ENCODE measurements around the gene LRATD1. TPM values are rescaled to one million over a fixed set of nuclear protein-coding genes. Genes with fewer than 3 reads are reported as not detected.
A peak's percentile ranks its signal among the peaks of the same experiment; 100 is the strongest.

The LRATD1 gene
- 0.34 TPM for polyA plus RNA-seq (2013, experiment 1 of 2)
- 0.46 TPM for polyA plus RNA-seq (2013, experiment 2 of 2)

DNA sequence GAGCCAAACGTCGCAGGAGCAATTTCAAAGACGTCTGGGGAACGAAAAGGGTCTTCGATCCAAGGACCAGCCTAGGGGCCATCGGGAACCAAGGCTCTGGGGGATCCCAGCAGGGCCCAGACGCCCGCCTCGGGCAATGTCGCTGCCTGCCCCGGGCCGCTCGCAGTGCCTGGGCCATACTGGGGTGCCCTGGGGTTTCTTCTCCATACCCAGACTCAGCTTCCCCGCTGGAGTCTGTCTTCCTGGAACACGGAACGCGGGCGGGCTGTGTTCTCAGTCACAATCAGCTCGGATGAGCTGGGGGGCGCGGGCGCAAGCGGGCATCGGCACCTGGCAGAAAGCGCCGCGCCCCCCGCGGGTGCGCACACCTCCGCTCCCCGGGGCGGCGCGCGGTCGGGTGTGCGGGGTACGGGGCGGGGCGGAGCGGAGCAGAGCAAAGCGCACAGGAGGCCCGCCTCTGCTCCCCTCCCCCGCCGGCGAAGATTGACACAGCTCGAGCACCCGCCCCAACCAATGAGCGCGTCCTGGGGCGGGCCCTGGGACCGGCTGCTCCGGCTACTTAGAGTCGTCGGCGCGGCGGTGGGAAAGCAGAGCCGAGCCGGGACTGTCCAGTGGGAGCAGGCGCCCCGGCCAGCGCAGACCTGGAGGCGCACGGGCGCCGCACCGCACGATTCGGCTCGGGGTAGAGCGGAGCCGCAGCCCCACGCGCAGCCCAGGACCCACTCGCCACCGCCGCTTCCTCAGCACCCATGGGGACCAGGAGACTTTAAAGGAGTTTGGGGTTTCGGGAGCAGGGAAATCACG is at the start of gene LRATD1:
TSS of gene LRATD1 (plus strand) at position 585 of the 804 bp plus-strand sequence. CDS start 1,263 bp downstream, outside the sequence.
- DNase-seq = peak; percentile 91
- no peak within 1 kb of the TSS for H4K8ac ChIP-seq (ENCODE audit: low read depth, low read length)
- H2BK15ac ChIP-seq (replicated peaks; ENCODE audit: low read depth) = no peak within 1 kb of the TSS
- no peak within 1 kb of the TSS for H3K27ac ChIP-seq (ENCODE audit: low read depth, low read length)
- peak within 1 kb of the TSS; percentile 36 for H3K4me3 ChIP-seq (ENCODE audit: low read length)
- peak within 1 kb of the TSS; percentile 77 for H3K56ac ChIP-seq (ENCODE audit: low read length)
- H3K18ac ChIP-seq (ENCODE audit: low read length) = no peak within 1 kb of the TSS
- no CpG with 5 or more reads among the region's 81 CpGs for WGBS (ENCODE audit: extremely low coverage, insufficient coverage, low lambda C conversion rate)
- H3K23ac ChIP-seq (ENCODE audit: low read length) = no peak within 1 kb of the TSS
- H3K79me2 ChIP-seq (ENCODE audit: control insufficient read depth, insufficient read depth, low read length) = no peaks in the 10 kb centered on the region
- H3K4me1 ChIP-seq (ENCODE audit: control insufficient read depth, low read depth, low read length) = no peaks in the 10 kb centered on the region
- H3K4ac ChIP-seq (ENCODE audit: low read depth, low read length) = no peak within 1 kb of the TSS
- H2BK120ac ChIP-seq (ENCODE audit: low read depth, low read length) = no peak within 1 kb of the TSS
- H3K27me3 ChIP-seq (ENCODE audit: insufficient read depth, low read length, poor library complexity) = peaks cover 16% of the 10 kb centered on the region
- no peak within 1 kb of the TSS for H2AK5ac ChIP-seq (ENCODE audit: low read length)
- H3K9ac ChIP-seq (ENCODE audit: low read length) = peak within 1 kb of the TSS; percentile 56
- no peak within 1 kb of the TSS for H4K5ac ChIP-seq (ENCODE audit: low read length)
- no peaks in the 10 kb centered on the region for H3K36me3 ChIP-seq (ENCODE audit: control insufficient read depth, insufficient read depth, low read length)
- H3K4me2 ChIP-seq (ENCODE audit: low read length) = peak within 1 kb of the TSS; percentile 85
- H2BK5ac ChIP-seq (ENCODE audit: low read length) = no peak within 1 kb of the TSS
- no peaks in the 10 kb centered on the region for H3K79me1 ChIP-seq (ENCODE audit: low read length)

GRCh38 chr2:14583059-14583458 is 49.5 kb upstream of the LRATD1 start:
- Histone ChIP-seq H3K79me2 (ENCODE audit: control insufficient read depth, insufficient read depth, low read length) (no peaks in the 10 kb centered on the region), H3K4me3 (ENCODE audit: low read length) (no peak overlapping the region), H3K36me3 (ENCODE audit: control insufficient read depth, insufficient read depth, low read length) (no peaks in the 10 kb centered on the region), H3K79me1 (ENCODE audit: low read length) (no peaks in the 10 kb centered on the region), H2BK15ac (replicated peaks; ENCODE audit: low read depth) (no peak overlapping the region), H3K18ac (ENCODE audit: low read length) (no peak overlapping the region), H2AK5ac (ENCODE audit: low read length) (no peak overlapping the region), H3K4me1 (ENCODE audit: control insufficient read depth, low read depth, low read length) (no peaks in the 10 kb centered on the region), H3K4me2 (ENCODE audit: low read length) (no peak overlapping the region), H4K8ac (ENCODE audit: low read depth, low read length) (no peak overlapping the region), H3K4ac (ENCODE audit: low read depth, low read length) (no peak overlapping the region), H3K23ac (ENCODE audit: low read length) (no peak overlapping the region), H4K5ac (ENCODE audit: low read length) (no peak overlapping the region), H2BK5ac (ENCODE audit: low read length) (no peak overlapping the region), H2BK120ac (ENCODE audit: low read depth, low read length) (no peak overlapping the region), H3K56ac (ENCODE audit: low read length) (no peak overlapping the region), H3K27me3 (ENCODE audit: insufficient read depth, low read length, poor library complexity) (no peaks in the 10 kb centered on the region), H3K9ac (ENCODE audit: low read length) (no peak overlapping the region), H3K27ac (ENCODE audit: low read depth, low read length) (no peak overlapping the region)
- WGBS (ENCODE audit: extremely low coverage, insufficient coverage, low lambda C conversion rate) = no CpG with 5 or more reads among the region's 2 CpGs
- no peak for DNase-seq

DNA sequence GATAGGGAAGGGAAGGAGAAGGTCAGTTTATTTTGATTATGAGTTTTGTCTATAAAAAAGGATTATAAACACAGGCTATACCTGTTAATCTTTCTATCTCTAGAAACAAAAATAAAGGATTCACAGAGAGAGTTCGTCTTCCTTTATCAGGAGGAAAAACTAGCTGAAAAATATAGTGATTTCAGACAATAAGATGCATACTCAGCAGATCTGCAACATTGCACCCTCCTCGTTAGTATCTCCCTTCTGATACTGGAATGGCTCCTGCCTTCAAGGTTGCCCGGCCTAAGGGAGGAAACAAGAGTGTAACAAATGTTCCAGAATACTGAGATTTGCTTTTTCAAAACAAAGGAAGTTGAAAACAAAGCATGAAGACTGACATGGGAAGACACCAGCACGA is 48.7 kb upstream of the LRATD1 start:
- Histone ChIP-seq H3K79me1 (ENCODE audit: low read length) (no peaks in the 10 kb centered on the region), H3K4me1 (ENCODE audit: control insufficient read depth, low read depth, low read length) (no peaks in the 10 kb centered on the region), H3K56ac (ENCODE audit: low read length) (no peak overlapping the region), H3K9ac (ENCODE audit: low read length) (no peak overlapping the region), H2AK5ac (ENCODE audit: low read length) (no peak overlapping the region), H3K36me3 (ENCODE audit: control insufficient read depth, insufficient read depth, low read length) (no peaks in the 10 kb centered on the region), H3K4me3 (ENCODE audit: low read length) (no peak overlapping the region), H4K8ac (ENCODE audit: low read depth, low read length) (no peak overlapping the region), H2BK15ac (replicated peaks; ENCODE audit: low read depth) (no peak overlapping the region), H3K4ac (ENCODE audit: low read depth, low read length) (no peak overlapping the region), H2BK5ac (ENCODE audit: low read length) (no peak overlapping the region), H3K18ac (ENCODE audit: low read length) (no peak overlapping the region), H3K79me2 (ENCODE audit: control insufficient read depth, insufficient read depth, low read length) (no peaks in the 10 kb centered on the region), H3K4me2 (ENCODE audit: low read length) (no peak overlapping the region), H2BK120ac (ENCODE audit: low read depth, low read length) (no peak overlapping the region), H3K27ac (ENCODE audit: low read depth, low read length) (no peak overlapping the region), H3K27me3 (ENCODE audit: insufficient read depth, low read length, poor library complexity) (no peaks in the 10 kb centered on the region), H3K23ac (ENCODE audit: low read length) (no peak overlapping the region), H4K5ac (ENCODE audit: low read length) (no peak overlapping the region)
- WGBS (ENCODE audit: extremely low coverage, insufficient coverage, low lambda C conversion rate) = no CpG with 5 or more reads among the region's 4 CpGs
- no peak for DNase-seq

- no peaks in the 10 kb centered on the region for H3K4me1 ChIP-seq (ENCODE audit: control insufficient read depth, low read depth, low read length)
- H3K56ac ChIP-seq (ENCODE audit: low read length) = no peak overlapping the region
- H3K27ac ChIP-seq (ENCODE audit: low read depth, low read length) = no peak overlapping the region
- H3K4ac ChIP-seq (ENCODE audit: low read depth, low read length) = no peak overlapping the region
- H3K18ac ChIP-seq (ENCODE audit: low read length) = no peak overlapping the region
- no peaks in the 10 kb centered on the region for H3K79me2 ChIP-seq (ENCODE audit: control insufficient read depth, insufficient read depth, low read length)
- no peak overlapping the region for H2BK5ac ChIP-seq (ENCODE audit: low read length)
- H4K8ac ChIP-seq (ENCODE audit: low read depth, low read length) = no peak overlapping the region
- no peak for DNase-seq
- no peak overlapping the region for H2BK120ac ChIP-seq (ENCODE audit: low read depth, low read length)
- no peak overlapping the region for H3K4me3 ChIP-seq (ENCODE audit: low read length)
- no peak overlapping the region for H3K4me2 ChIP-seq (ENCODE audit: low read length)
- H3K23ac ChIP-seq (ENCODE audit: low read length) = no peak overlapping the region
- no CpG with 5 or more reads among the region's 4 CpGs for WGBS (ENCODE audit: extremely low coverage, insufficient coverage, low lambda C conversion rate)
- no peak overlapping the region for H2BK15ac ChIP-seq (replicated peaks; ENCODE audit: low read depth)
- no peaks in the 10 kb centered on the region for H3K36me3 ChIP-seq (ENCODE audit: control insufficient read depth, insufficient read depth, low read length)
- H2AK5ac ChIP-seq (ENCODE audit: low read length) = no peak overlapping the region
- no peaks in the 10 kb centered on the region for H3K27me3 ChIP-seq (ENCODE audit: insufficient read depth, low read length, poor library complexity)
- H3K9ac ChIP-seq (ENCODE audit: low read length) = no peak overlapping the region
- no peak overlapping the region for H4K5ac ChIP-seq (ENCODE audit: low read length)
- no peaks in the 10 kb centered on the region for H3K79me1 ChIP-seq (ENCODE audit: low read length)
Observed at GRCh38 chr2:14587119-14587518, 45.4 kb upstream of the LRATD1 start.

GRCh38 chr2:14601156-14601770 is 31.3 kb upstream of the LRATD1 start:
- no peak overlapping the region for H2BK120ac ChIP-seq (ENCODE audit: low read depth, low read length)
- DNase-seq = no peak
- H3K56ac ChIP-seq (ENCODE audit: low read length) = no peak overlapping the region
- no peaks in the 10 kb centered on the region for H3K79me2 ChIP-seq (ENCODE audit: control insufficient read depth, insufficient read depth, low read length)
- no peaks in the 10 kb centered on the region for H3K27me3 ChIP-seq (ENCODE audit: insufficient read depth, low read length, poor library complexity)
- H3K4me2 ChIP-seq (ENCODE audit: low read length) = no peak overlapping the region
- H2BK5ac ChIP-seq (ENCODE audit: low read length) = no peak overlapping the region
- H3K4me1 ChIP-seq (ENCODE audit: control insufficient read depth, low read depth, low read length) = no peaks in the 10 kb centered on the region
- H3K18ac ChIP-seq (ENCODE audit: low read length) = no peak overlapping the region
- H2AK5ac ChIP-seq (ENCODE audit: low read length) = no peak overlapping the region
- no peak overlapping the region for H3K27ac ChIP-seq (ENCODE audit: low read depth, low read length)
- H4K5ac ChIP-seq (ENCODE audit: low read length) = no peak overlapping the region
- WGBS (ENCODE audit: extremely low coverage, insufficient coverage, low lambda C conversion rate) = no CpG with 5 or more reads among the region's 3 CpGs
- no peak overlapping the region for H4K8ac ChIP-seq (ENCODE audit: low read depth, low read length)
- H2BK15ac ChIP-seq (replicated peaks; ENCODE audit: low read depth) = no peak overlapping the region
- H3K9ac ChIP-seq (ENCODE audit: low read length) = no peak overlapping the region
- no peaks in the 10 kb centered on the region for H3K36me3 ChIP-seq (ENCODE audit: control insufficient read depth, insufficient read depth, low read length)
- no peak overlapping the region for H3K23ac ChIP-seq (ENCODE audit: low read length)
- no peak overlapping the region for H3K4ac ChIP-seq (ENCODE audit: low read depth, low read length)
- no peak overlapping the region for H3K4me3 ChIP-seq (ENCODE audit: low read length)
- no peaks in the 10 kb centered on the region for H3K79me1 ChIP-seq (ENCODE audit: low read length)
